Stimulated activated CD8-positive, alpha-beta memory T cell treated with anti-CD3 and anti-CD28 coated beads, Interleukin-4, amount 100 ng/mL, for 24 hours (primary cell): Measurements from ENCODE around the gene VAC14.
"Not testable (repeated sequence)": the region's sequence is repeated elsewhere in the genome, so short reads cannot be mapped to it uniquely, and the experiment has no call there.

ENCODE experiments used
- DNase-seq: peaks from one replicate; pipeline ENCODE4 v3.0.0-alpha.2; 2020; ENCODE audit warnings: low read depth

Gene VAC14

DNA sequence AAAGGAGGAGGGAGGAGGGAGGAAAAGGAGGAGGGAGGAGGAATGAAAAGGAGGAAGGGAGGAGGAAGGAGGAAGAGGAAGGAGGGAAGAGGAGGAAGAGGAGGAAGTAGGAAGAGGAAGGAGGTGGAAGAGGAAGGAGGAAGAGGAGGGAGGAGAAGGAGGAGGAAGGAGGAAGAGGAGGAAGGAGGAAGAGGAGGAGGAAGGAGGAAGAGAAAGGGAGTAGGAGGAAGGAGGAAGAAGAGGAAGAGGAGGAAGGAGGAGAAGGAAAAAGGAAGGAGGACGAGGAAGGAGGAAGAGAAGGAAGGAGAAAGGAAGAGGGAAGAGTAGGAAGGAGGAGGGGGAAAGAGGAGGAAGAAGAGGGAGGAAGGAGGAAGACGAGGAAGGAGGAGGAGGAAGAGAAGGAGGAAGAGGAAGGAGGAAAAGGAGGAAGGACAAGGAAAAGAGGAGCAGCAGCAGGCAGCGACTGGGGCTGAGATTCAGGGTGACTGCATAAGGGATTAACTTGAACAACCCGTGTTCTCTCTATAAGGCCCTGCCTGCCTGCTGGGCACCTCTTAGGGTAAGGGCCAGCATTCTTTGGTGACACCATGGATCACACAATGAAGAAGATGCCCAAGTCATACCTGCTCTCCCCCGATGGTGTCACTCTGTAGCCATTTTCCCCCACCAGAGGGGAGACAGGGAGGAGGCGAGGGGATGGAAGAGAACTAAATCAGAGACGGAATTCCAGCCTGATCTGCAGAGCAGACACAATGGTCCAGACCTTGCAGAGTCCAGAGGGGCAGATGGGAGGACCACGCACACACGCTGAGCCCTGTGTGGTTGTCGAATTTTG, 156.0 kb downstream of the VAC14 start:
- DNase-seq: no peak

DNA sequence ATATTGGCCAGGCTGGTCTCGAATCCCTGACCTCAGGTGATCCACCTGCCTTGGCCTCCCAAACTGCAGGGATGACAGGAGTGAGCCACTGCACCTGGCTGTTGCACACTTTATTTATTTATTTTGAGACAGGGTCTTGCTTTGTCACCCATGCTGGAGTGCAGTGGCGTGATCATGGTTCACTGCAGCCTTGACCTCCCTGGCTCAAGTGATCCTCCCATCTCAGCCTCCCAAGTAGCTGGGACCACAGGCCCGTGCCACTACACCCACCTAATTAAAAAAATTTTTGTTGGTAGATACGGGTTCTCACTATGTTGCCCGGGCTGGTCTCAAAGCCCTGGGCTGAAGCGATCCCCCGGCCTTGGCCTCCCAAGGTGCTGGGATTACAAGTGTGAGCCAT, 157.7 kb downstream of the VAC14 start:
- DNase-seq: not testable (repeated sequence)

DNA sequence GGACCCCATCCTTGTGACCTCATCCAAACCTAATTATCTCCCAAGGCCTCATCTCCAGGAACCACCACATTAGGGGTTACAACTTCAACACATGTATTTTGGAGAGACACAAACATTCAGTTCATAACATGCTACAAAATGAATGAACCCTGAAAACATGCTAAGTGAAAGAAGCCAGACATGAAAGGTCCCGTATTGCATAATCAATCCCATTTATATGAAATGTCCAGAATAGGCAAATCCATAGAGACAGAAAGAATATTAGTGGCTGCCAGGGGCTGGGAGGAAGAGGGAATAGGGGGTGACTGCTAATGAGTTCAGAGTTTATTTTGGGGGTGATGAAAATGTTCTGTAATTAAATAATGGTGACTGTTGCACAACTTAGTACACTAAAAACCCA, 158.3 kb downstream of the VAC14 start:
- no peak for DNase-seq

DNA sequence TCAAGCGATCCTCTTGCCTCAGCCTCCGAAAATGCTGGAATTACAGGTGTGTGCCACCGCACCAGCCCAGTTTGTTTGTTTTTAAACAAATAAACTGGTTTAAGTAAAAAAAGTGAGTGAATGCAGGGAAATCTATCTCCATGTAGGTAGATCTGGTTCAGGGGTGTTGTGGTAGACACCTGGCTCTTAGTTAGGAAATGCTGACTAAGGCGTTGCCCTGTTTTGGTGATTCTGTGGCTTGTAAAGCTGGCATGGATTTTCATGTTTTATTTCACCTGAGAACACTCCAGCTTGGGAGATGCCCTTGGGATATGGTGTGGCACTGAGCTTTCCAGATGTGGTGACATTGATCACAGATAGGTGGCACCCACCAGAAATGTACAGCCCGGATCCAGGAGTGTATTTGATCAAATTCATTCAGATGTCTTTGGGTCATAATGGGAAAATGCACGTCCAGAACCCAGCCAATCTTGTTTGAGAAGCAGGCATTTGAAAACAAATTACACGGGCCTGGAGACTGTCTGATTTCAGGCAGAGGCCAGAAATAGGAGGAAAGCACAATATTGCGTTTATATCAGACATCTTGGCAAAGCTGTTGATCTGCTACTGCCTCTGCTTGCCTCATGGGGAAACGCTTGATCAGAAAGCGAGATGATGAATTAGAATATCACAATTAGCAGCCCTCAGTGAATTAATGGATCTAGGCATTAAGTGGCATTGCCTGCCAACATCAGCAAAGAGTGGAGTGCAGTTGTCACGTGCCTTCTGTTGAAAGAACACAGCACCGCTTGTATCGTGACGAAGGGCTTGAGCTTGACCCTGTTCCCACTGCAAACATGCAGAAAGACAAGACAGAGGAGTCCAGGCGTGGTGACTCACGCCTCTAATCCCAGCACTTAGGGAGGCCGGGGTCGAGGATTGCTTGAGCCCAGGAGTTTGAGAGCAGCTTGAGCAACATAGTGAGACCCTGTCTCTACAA, 161.9 kb downstream of the VAC14 start:
- no peak for DNase-seq
